CD14-positive monocyte (primary cell): ENCODE measurements around the gene CSF1R. TPM values are rescaled to one million over a fixed set of nuclear protein-coding genes. Genes with fewer than 3 reads are reported as not detected.

Experiments used
- DNase-seq, 3 donors: peaks; one replicate each; pipeline ENCODE4 v3.0.0-alpha.2; 2011 to 2022
- H2AFZ ChIP-seq: 2 replicates; pipeline ENCODE4 v1.6.0; 2012; ENCODE audit warnings: mild to moderate bottlenecking, low read depth, low read length, inconsistent platforms; ENCODE audit not compliant: insufficient read depth, poor library complexity, severe bottlenecking
- H3K27ac ChIP-seq, 2 donors: 1 replicate in 1 of 2; 2 replicates in 1 of 2; pipeline ENCODE4 v1.5.1; 2012 to 2013; ENCODE audit warnings: low read length in 2 of 2, control low read depth in 1 of 2, inconsistent platforms in 1 of 2, low read depth in 1 of 2, mild to moderate bottlenecking in 1 of 2
- H3K27me3 ChIP-seq, 2 donors: one replicate each; pipeline versions ENCODE4 v1.6.0 to v1.6.1; 2011 to 2013; ENCODE audit warnings: low read length in 2 of 2; ENCODE audit not compliant: control insufficient read depth in 2 of 2, insufficient read depth in 2 of 2
- H3K36me3 ChIP-seq, 2 donors: replicated peaks in 1 of 2; 1 replicate in 1 of 2; 2 replicates in 1 of 2; pipeline versions ENCODE4 v1.5.1 to v1.6.1; 2012 to 2013; ENCODE audit warnings: low read length in 2 of 2, control low read depth in 1 of 2, inconsistent platforms in 1 of 2, mild to moderate bottlenecking in 1 of 2; ENCODE audit not compliant: insufficient read depth in 2 of 2, control insufficient read depth in 1 of 2
- H3K4me1 ChIP-seq, 2 donors: 1 replicate in 1 of 2; 2 replicates in 1 of 2; pipeline versions ENCODE4 v1.5.1 to v1.6.1; 2012 to 2013; ENCODE audit warnings: low read length in 2 of 2, control low read depth in 1 of 2, inconsistent platforms in 1 of 2, mild to moderate bottlenecking in 1 of 2, moderate library complexity in 1 of 2; ENCODE audit not compliant: insufficient read depth in 2 of 2, control insufficient read depth in 1 of 2
- H3K4me2 ChIP-seq: replicated peaks from 2 replicates; pipeline ENCODE3; 2012; ENCODE audit warnings: low read length, moderate library complexity, mild to moderate bottlenecking; ENCODE audit not compliant: poor library complexity, severe bottlenecking; ENCODE audit errors: extremely low read depth
- H3K4me3 ChIP-seq, 3 experiments: fragments of 200-600 bp in 1 of 3; sonication (generic) in 1 of 3; replicated peaks in 1 of 3; 1 replicate in 2 of 3; 2 replicates in 1 of 3; pipeline ENCODE4 v1.5.1; 2011 to 2013; ENCODE audit warnings: low read length in 3 of 3, mild to moderate bottlenecking in 3 of 3, control low read depth in 2 of 3, low read depth in 2 of 3, inconsistent platforms in 1 of 3, moderate library complexity in 1 of 3
- H3K79me2 ChIP-seq: 2 replicates; pipeline ENCODE4 v1.6.0; 2012; ENCODE audit warnings: mild to moderate bottlenecking, control low read depth, inconsistent platforms, low read length, moderate library complexity; ENCODE audit not compliant: insufficient read depth
- H3K9ac ChIP-seq: 2 replicates; pipeline ENCODE4 v1.6.0; 2017; ENCODE audit warnings: low read length, mild to moderate bottlenecking; ENCODE audit not compliant: insufficient read depth, poor library complexity, severe bottlenecking
- H3K9me3 ChIP-seq, 2 donors: replicated peaks in 1 of 2; 1 replicate in 1 of 2; 2 replicates in 1 of 2; pipeline versions ENCODE4 v1.5.1 to v1.6.1; 2012 to 2013; ENCODE audit warnings: low read length in 2 of 2, control low read depth in 1 of 2; ENCODE audit not compliant: control insufficient read depth in 1 of 2, insufficient read depth in 1 of 2
- H4K20me1 ChIP-seq: 2 replicates; pipeline ENCODE4 v1.6.0; 2012; ENCODE audit warnings: mild to moderate bottlenecking, low read length, control low read depth, moderate library complexity; ENCODE audit not compliant: insufficient read depth
- H3K27ac Mint-ChIP-seq, 7 donors: one replicate each; pipeline ENCODE4 v1.8.0; 2020; ENCODE audit warnings: mild to moderate bottlenecking in 7 of 7, mixed read lengths in 7 of 7, moderate library complexity in 6 of 7, inconsistent platforms in 2 of 7
- H3K27me3 Mint-ChIP-seq, 3 donors: one replicate each; pipeline ENCODE4 v1.8.0; 2021 to 2022; ENCODE audit warnings: low read depth in 3 of 3, mild to moderate bottlenecking in 3 of 3, mixed read lengths in 3 of 3, moderate library complexity in 3 of 3, inconsistent platforms in 1 of 3
- H3K36me3 Mint-ChIP-seq, 2 donors: one replicate each; pipeline ENCODE4 v1.8.0; 2020; ENCODE audit warnings: mixed read lengths in 2 of 2, inconsistent platforms in 1 of 2, mild to moderate bottlenecking in 1 of 2
- H3K4me1 Mint-ChIP-seq: one replicate; pipeline ENCODE4 v1.8.0; 2020; ENCODE audit warnings: mild to moderate bottlenecking, mixed read lengths
- H3K4me3 Mint-ChIP-seq, 2 donors: one replicate each; pipeline ENCODE4 v1.8.0; 2020; ENCODE audit warnings: mild to moderate bottlenecking in 2 of 2, mixed read lengths in 2 of 2, moderate library complexity in 1 of 2
- H3K9me3 Mint-ChIP-seq, 7 donors: one replicate each; pipeline ENCODE4 v1.8.0; 2020 to 2022; ENCODE audit warnings: mixed read lengths in 7 of 7, mild to moderate bottlenecking in 6 of 7, moderate library complexity in 6 of 7, inconsistent platforms in 2 of 7
- WGBS: methylation state at CpG from one replicate; pipeline ENCODE4 v1.1.5; 2013; ENCODE audit warnings: missing lambda C conversion rate; ENCODE audit not compliant: insufficient coverage; 5-methylcytosine and 5-hydroxymethylcytosine counted together
- intact Hi-C, 2 donors: fragments of 100-400 bp; cut with micrococcal nuclease; formaldehyde crosslinking; loops; one replicate each; pipeline versions ENCODE4 v1.15.0 to v1.15.1; 2023
- polyA plus RNA-seq, 3 donors: library from polyadenylated mRNA; depleted of rRNA in 1 of 3; unstranded in 2 of 3; stranded (reverse) in 1 of 3; fragments of 300-500 nt in 2 of 3; fragments of >200 nt in 1 of 3; fragmentation: Illumina TruSeq in 2 of 3; gene quantifications; 1 replicate in 2 of 3; 2 replicates in 1 of 3; pipeline ENCODE4 v1.2.3, GENCODE V29; 2012 to 2021
- TF ChIP-seq, protein P1 (sequence below): fragments of 200-600 bp; IDR thresholded peaks from one replicate; pipeline ENCODE4 v1.8.0; 2022; ENCODE audit warnings: antibody characterized with exemption, mild to moderate bottlenecking

CSF1R gene
- polyA plus RNA-seq, 3 donors: 180 to 332 (median 242) TPM

DNA sequence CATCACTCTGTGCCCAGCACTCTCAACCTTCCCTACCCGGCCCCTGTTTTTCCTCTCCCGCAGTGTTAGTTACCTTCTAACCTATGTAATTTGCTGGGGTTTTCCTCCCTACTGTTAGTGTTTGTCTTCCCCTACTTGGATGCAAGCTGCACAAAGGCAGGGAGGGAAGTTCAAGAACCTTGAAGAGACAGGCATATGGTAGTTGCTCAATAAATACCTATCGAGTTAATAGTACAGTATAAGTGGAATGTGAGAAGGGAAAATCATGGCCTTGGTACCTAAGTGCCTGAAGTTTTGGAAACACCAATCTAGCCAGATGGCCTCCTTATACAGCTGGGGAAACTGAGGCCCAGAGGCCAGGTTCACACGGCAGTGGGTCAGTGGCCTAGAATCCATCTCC is 45.1 kb upstream of the CSF1R start:
- Histone ChIP-seq H3K4me1 (peaks cover 22 to 30% of the 10 kb centered on the region in 2 donors), H3K79me2 (no peaks in the 10 kb centered on the region), H3K36me3 (no peaks in the 10 kb centered on the region), H4K20me1 (no peaks in the 10 kb centered on the region), H3K27ac (peak overlapping the region; percentile 34 to 50), H3K9me3 (no peaks in the 10 kb centered on the region), H3K4me2 (peak overlapping the region; percentile 21), H3K27me3 (no peaks in the 10 kb centered on the region), H3K4me3 (no peak overlapping the region), H2AFZ (no peak overlapping the region), H3K9ac (no peak overlapping the region)
- peaks cover 0 to 1% of the 10 kb centered on the region in 2 donors for H3K36me3 Mint-ChIP-seq
- intact Hi-C loops: loop anchor here (2.0 to 10.0 kb wide), 3 partner anchors 41 to 213 kb away; no protein-coding TSS in a partner anchor
- H3K27me3 Mint-ChIP-seq: peaks cover 2 to 5% (median 2%) of the 10 kb centered on the region in 3 donors
- H3K4me1 Mint-ChIP-seq: peaks cover 34% of the 10 kb centered on the region
- H3K4me3 Mint-ChIP-seq: no peak overlapping the region
- peak overlapping the region in 4 of 7 donors; percentile 8 to 34 (median 16) for H3K27ac Mint-ChIP-seq
- TF ChIP-seq, protein P1, sequence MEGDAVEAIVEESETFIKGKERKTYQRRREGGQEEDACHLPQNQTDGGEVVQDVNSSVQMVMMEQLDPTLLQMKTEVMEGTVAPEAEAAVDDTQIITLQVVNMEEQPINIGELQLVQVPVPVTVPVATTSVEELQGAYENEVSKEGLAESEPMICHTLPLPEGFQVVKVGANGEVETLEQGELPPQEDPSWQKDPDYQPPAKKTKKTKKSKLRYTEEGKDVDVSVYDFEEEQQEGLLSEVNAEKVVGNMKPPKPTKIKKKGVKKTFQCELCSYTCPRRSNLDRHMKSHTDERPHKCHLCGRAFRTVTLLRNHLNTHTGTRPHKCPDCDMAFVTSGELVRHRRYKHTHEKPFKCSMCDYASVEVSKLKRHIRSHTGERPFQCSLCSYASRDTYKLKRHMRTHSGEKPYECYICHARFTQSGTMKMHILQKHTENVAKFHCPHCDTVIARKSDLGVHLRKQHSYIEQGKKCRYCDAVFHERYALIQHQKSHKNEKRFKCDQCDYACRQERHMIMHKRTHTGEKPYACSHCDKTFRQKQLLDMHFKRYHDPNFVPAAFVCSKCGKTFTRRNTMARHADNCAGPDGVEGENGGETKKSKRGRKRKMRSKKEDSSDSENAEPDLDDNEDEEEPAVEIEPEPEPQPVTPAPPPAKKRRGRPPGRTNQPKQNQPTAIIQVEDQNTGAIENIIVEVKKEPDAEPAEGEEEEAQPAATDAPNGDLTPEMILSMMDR: no peak
- 78% methylated on average over 1 of the region's 4 CpGs for WGBS
- no peaks in the 10 kb centered on the region for H3K9me3 Mint-ChIP-seq
- DNase-seq: no peak

DNA sequence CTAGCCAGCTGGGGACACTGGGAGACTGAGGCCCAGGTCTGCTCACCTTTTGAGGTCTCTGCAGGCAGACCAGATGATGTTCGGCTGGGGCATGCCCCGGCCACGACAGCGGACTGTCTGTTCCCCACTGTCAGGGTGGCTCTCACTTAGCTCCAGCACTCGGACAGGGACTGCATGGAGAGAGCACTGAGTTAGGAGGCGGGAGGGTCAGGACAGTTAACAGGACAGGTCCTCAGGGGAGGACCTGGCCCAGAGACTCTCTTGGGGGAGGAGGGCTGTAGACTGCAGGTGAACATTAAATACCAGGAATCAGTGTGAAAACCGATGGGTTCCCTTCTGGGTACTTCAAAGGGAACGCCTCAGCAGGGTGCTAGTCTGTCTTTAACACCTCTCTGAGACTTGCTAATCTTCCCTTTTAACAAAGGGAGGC is 44.2 kb upstream of the CSF1R start:
- no peaks in the 10 kb centered on the region for H3K9me3 Mint-ChIP-seq
- Histone ChIP-seq H3K36me3 (no peaks in the 10 kb centered on the region), H3K9me3 (no peaks in the 10 kb centered on the region), H3K4me1 (peaks cover 22 to 30% of the 10 kb centered on the region in 2 donors), H2AFZ (no peak overlapping the region), H3K4me3 (no peak overlapping the region), H3K27me3 (no peaks in the 10 kb centered on the region), H3K9ac (no peak overlapping the region), H4K20me1 (no peaks in the 10 kb centered on the region), H3K79me2 (no peaks in the 10 kb centered on the region), H3K4me2 (no peak overlapping the region), H3K27ac (no peak overlapping the region)
- WGBS: 90% methylated on average over 8 of the region's 8 CpGs
- H3K27me3 Mint-ChIP-seq: peaks cover 2 to 5% (median 2%) of the 10 kb centered on the region in 3 donors
- intact Hi-C loops: loop anchor here (1.0 to 10.0 kb wide), 4 partner anchors 42 to 214 kb away; no protein-coding TSS in a partner anchor
- H3K4me3 Mint-ChIP-seq: no peak overlapping the region
- peak overlapping the region in 1 of 7 donors; percentile 90 for H3K27ac Mint-ChIP-seq
- peaks cover 0 to 1% of the 10 kb centered on the region in 2 donors for H3K36me3 Mint-ChIP-seq
- DNase-seq: no peak
- peaks cover 36% of the 10 kb centered on the region for H3K4me1 Mint-ChIP-seq
- TF ChIP-seq, protein P1: no peak
